GM12878 (cell line): ENCODE results near the gene PPME1. TPM values are rescaled to one million over a fixed set of nuclear protein-coding genes. Genes with fewer than 3 reads are reported as not detected.

Source experiments
- BCL3 ChIP-seq: IDR thresholded peaks from 2 replicates; pipeline ENCODE4 v1.6.1; 2011; ENCODE audit warnings: borderline replicate concordance, low read depth, mild to moderate bottlenecking, moderate library complexity, low read length; ENCODE audit not compliant: insufficient read depth, poor library complexity, severe bottlenecking
- E2F8 ChIP-seq: fragments of 450-650 bp; IDR thresholded peaks from 2 replicates; pipeline ENCODE4 v1.6.1; 2018; ENCODE audit warnings: mild to moderate bottlenecking, low read depth, moderate library complexity; ENCODE audit not compliant: partially characterized antibody
- PRDM15 ChIP-seq: fragments of 450-650 bp; formaldehyde crosslinking; IDR thresholded peaks from 2 replicates; pipeline ENCODE4 v1.4.0; 2020; ENCODE audit warnings: mild to moderate bottlenecking, moderate library complexity
- SUPT20H ChIP-seq: IDR thresholded peaks from 2 replicates; pipeline ENCODE4 v1.6.1; 2011; ENCODE audit warnings: low read depth, mild to moderate bottlenecking, low read length, moderate library complexity, borderline replicate concordance; ENCODE audit not compliant: control insufficient read depth
- polyA plus RNA-seq, 11 experiments: library from polyadenylated mRNA; depleted of rRNA in 4 of 11; unstranded in 6 of 11; stranded (reverse) in 5 of 11; fragments of >200 nt; fragmentation: Nextera tagmentation in 4 of 11; fragmentation: Illumina TruSeq in 1 of 11; extraction: Ambion mirVana in 4 of 11; extraction: Trizol in 1 of 11; gene quantifications; 1 replicate in 1 of 11; 2 replicates in 10 of 11; pipeline versions ENCODE4 v1.2.1 to v1.2.3, GENCODE V29; 2011 to 2016; ENCODE audit warnings: inconsistent platforms in 2 of 11, missing spikeins in 2 of 11, low read depth in 1 of 11
- total RNA-seq, 4 experiments: library from RNA; depleted of rRNA in 3 of 4; stranded (reverse); fragments of >200 nt in 3 of 4; fragmentation: Illumina TruSeq in 1 of 4; extraction: Trizol in 1 of 4; gene quantifications; 2 replicates each; pipeline versions ENCODE4 v1.2.1 to v1.2.3, GENCODE V29; 2013 to 2021

The PPME1 gene
- total and polyA plus RNA-seq, 10 of the 15 experiments (the other 5 are each of a cell fraction or from before 2014, with no cell fraction given), result 3.1 to 51.4 (median 20.8) TPM

GRCh38 chr11:74256378-74257133 is 85.5 kb downstream of the PPME1 start (continued):
- TF ChIP-seq PRDM15 (no peak), E2F8 (no peak), BCL3 (no peak), SUPT20H (no peak)
